Bronchial epithelial cell (primary cell): ENCODE data around the gene APCDD1. TPM values are rescaled to one million over a fixed set of nuclear protein-coding genes. Genes with fewer than 3 reads are reported as not detected.

Experiments
- DNase-seq: peaks from one replicate; pipeline ENCODE4 v3.0.0-alpha.2; 2010; ENCODE audit warnings: low read depth
- FAIRE-seq: peaks from 2 replicates; lab custom pipeline; 2011; peaks lifted over from hg19 to GRCh38; lab: Jason Lieb, UNC
- H3K27me3 ChIP-seq: 2 replicates; pipeline ENCODE4 v1.5.1; 2011; ENCODE audit warnings: low read length; ENCODE audit not compliant: control insufficient read depth, insufficient read depth
- H3K36me3 ChIP-seq: 2 replicates; pipeline ENCODE4 v1.5.1; 2011; ENCODE audit warnings: low read length; ENCODE audit not compliant: control insufficient read depth, insufficient read depth
- H3K4me3 ChIP-seq: 2 replicates; pipeline ENCODE4 v1.5.1; 2011; ENCODE audit warnings: mild to moderate bottlenecking, low read depth, low read length, control low read depth
- CTCF ChIP-seq: IDR thresholded peaks from 2 replicates; pipeline ENCODE4 v1.5.1; 2011; ENCODE audit warnings: mild to moderate bottlenecking, moderate library complexity, low read length, control low read depth, inconsistent platforms; ENCODE audit not compliant: insufficient read depth, severe bottlenecking
- total RNA-seq: library from RNA; depleted of rRNA; stranded (reverse); fragments of >200 nt; gene quantifications from 2 replicates; pipeline ENCODE4 v1.2.1, GENCODE V29; 2014

Gene APCDD1
- total RNA-seq, 1 donor from 2014 or later = under 0.01 TPM

- Histone ChIP-seq H3K36me3 (no peaks in the 10 kb centered on the region), H3K27me3 (no peaks in the 10 kb centered on the region), H3K4me3 (peak overlapping the region; percentile 87)
- DNase-seq = no peak
- no peak for TF ChIP-seq CTCF
- no peak for FAIRE-seq
Measured at GRCh38 chr18:10525371-10525691, 70.9 kb downstream of the APCDD1 start.

DNA sequence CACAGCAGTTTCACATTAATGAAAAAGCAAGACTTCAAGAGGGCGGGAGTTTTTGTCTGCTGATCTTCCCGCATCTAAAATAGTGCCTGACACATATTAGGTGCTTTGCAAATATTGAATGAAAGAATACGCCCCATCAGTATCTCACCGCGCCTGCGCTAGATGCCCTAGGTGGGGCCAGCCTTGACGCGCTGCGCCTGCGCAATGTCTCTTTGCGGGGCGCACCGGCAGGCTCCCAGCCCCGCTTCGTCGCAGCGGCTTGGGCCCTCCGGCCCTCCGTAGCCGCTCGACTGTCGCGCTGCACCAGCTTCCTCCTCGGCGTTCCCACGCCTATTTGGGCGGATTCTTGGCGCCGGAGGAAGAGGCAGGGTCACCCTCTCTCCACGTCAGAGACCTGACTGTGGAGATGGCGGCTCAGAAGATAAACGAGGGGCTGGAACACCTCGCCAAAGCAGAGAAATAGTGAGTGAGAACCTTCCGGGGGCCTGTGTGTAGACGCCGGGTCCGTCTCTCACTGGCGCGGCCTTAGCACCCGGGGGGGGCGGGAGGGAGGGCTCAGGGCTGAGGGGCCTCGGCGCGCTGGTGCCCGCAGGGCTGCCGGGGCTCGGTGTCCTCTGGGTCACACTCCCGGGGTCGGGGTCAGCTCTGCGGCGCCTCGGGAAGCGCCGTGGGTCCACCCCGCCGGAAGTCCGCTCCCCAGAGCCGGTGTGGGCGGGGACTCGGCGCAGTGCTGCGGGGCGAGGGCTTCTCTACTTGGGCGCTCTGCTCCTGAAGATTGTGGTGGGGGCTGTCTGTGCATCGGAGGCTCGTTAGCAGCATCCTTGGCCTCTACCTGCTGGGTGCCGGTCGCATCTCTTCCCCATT lies 71.5 kb downstream of the APCDD1 start, which contains the start of gene NAPG:
TSS of gene NAPG (plus strand) at position 331 of the 864 bp plus-strand sequence. CDS start at position 407, 76 bp downstream.
- no peaks in the 10 kb centered on the region for H3K27me3 ChIP-seq
- TF ChIP-seq CTCF = no peak
- FAIRE-seq (no peak), DNase-seq (peak; percentile 83)
- H3K36me3 ChIP-seq = no peaks in the 10 kb centered on the region
- H3K4me3 ChIP-seq = peak within 1 kb of the TSS; percentile 87

DNA sequence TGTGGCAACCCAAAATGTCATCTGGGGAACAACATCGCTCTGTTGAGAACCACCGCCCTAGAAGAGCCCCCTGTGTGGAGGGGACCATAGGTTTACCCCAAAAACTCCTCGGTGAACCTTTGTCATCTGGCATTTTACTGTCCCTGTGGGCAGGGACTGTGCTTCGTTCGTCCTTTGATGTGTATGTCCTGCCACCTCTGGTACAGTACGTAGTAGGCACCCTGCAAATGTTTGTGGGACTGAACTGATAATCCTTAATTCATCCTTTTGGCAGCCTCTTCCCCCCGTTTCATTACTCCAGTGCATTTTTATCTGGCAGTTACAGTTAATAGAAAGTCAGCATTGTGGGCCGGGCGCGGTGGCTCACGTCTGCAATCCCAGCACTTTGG lies 72.1 kb downstream of the APCDD1 start:
- peak overlapping the region; percentile 87 for H3K4me3 ChIP-seq
- H3K36me3 ChIP-seq = no peaks in the 10 kb centered on the region
- FAIRE-seq (no peak), DNase-seq (no peak)
- TF ChIP-seq CTCF = no peak
- no peaks in the 10 kb centered on the region for H3K27me3 ChIP-seq

DNA sequence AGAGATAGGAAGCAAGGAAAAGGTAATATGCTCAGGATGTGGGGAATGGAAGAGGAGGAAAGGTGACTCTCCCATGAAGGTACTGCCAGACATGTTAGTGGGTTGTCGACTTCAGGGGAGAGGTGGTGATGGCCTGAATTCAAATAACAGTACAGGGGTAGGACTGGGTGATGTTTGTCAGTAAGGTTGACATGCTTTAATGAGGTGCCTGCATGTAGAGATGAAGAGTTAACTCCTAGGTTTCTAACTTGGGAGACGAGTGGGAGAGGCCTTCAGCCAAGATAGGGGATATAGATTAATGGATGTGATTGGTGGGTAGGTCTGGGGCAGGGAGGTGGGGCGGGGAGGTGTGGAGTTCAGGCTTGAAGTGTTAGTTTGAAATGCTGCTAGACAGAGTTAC lies 74.0 kb downstream of the APCDD1 start:
- DNase-seq = no peak
- FAIRE-seq = no peak
- H3K4me3 ChIP-seq = no peak overlapping the region
- no peak for TF ChIP-seq CTCF
- H3K27me3 ChIP-seq = no peaks in the 10 kb centered on the region
- H3K36me3 ChIP-seq = no peaks in the 10 kb centered on the region

DNA sequence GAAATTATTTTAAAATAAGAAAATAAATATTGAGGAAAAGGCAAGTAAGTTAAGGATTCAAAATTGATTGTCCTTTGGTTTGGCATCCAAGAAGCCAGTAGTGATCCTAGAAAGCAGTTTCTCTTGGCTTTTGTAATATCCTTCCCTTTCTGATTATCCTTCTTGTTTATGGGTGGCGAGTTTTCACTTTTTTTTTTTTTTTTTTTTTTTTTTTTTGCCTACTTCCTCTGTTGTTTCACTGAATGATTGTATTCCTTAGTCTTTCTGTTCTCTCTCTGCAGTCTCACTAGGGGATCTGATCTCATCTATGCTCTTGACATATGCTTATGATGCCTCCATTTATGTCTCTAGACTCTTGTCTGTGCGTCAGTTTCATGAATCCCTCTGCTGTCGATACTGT lies 75.6 kb downstream of the APCDD1 start:
- Histone ChIP-seq H3K27me3 (no peaks in the 10 kb centered on the region), H3K4me3 (no peak overlapping the region), H3K36me3 (no peaks in the 10 kb centered on the region)
- no peak for DNase-seq
- no peak for TF ChIP-seq CTCF
- FAIRE-seq = no peak
